Muscle layer of colon (tissue), 2 donors: ENCODE data around the gene ASB9.
"Not testable (repeated sequence)": the region's sequence is repeated elsewhere in the genome, so short reads cannot be mapped to it uniquely, and the experiment has no call there.

ENCODE experiments used
- H3K27ac ChIP-seq: one replicate; pipeline ENCODE4 v1.7.0; 2013; ENCODE audit warnings: low read depth, mild to moderate bottlenecking, low read length, moderate library complexity
- H3K27me3 ChIP-seq, 2 donors: one replicate each; pipeline ENCODE4 v1.7.0; 2013; ENCODE audit warnings: low read length in 2 of 2, mild to moderate bottlenecking in 2 of 2; ENCODE audit not compliant: insufficient read depth in 2 of 2, control insufficient read depth in 1 of 2
- H3K36me3 ChIP-seq: one replicate; pipeline ENCODE4 v1.7.0; 2013; ENCODE audit warnings: mild to moderate bottlenecking, low read length; ENCODE audit not compliant: insufficient read depth
- H3K4me1 ChIP-seq: one replicate; pipeline ENCODE4 v1.7.0; 2013; ENCODE audit warnings: mild to moderate bottlenecking, low read length; ENCODE audit not compliant: insufficient read depth
- H3K4me3 ChIP-seq, 2 donors: one replicate each; pipeline ENCODE4 v1.7.0; 2013; ENCODE audit warnings: low read length in 2 of 2, low read depth in 1 of 2, mild to moderate bottlenecking in 1 of 2, moderate library complexity in 1 of 2
- H3K9ac ChIP-seq: one replicate; pipeline ENCODE4 v1.7.0; 2013; ENCODE audit warnings: low read length
- H3K9me3 ChIP-seq: one replicate; pipeline ENCODE4 v1.7.0; 2013; ENCODE audit warnings: mild to moderate bottlenecking, low read length
- donor health status: abdominal sarcoma.
- donor health status: Adenocarcinoma of cecum.

Gene ASB9, protein sequence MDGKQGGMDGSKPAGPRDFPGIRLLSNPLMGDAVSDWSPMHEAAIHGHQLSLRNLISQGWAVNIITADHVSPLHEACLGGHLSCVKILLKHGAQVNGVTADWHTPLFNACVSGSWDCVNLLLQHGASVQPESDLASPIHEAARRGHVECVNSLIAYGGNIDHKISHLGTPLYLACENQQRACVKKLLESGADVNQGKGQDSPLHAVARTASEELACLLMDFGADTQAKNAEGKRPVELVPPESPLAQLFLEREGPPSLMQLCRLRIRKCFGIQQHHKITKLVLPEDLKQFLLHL

DNA sequence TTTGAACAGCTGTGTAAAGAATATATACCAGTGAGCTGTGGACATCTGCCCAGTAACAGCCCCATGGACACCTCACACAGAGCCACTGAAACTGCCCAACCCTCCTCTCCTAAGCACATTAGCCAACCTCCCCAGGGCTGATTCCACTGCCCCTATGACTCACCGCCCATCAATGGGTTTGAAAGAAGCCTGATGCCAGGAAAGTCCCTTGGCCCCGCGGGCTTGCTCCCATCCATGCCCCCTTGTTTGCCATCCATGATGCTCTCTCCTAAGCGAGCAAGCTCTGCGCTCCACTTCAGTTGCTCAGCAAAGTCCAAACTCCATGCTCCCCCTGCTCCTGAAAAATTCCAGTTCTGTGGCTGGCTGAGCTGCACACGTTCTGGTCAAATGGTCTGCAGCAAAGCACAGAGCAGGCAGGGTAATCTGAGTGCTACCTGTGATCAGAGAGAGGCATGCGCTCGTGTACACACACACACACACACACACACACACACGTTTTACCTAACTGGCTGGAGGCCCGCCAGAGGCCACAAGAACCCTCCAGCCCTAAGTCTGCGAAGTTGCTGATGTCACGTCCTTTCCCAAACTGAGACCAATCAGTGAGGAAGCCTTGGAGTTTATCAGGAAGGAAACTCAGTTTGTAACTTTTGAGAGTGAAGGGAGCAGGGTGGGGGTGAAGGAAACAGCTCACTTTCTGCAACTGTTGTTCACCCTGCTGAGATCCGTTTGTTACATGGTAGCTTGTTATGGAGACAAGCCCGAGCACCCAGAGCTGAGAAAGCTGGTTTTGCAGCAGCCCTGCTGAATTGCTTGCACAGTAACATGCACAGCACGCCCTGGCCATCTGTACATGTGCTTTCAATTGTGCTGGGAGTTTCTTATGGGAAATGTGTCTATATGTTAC is at the start of gene ASB9:
Gene ASB9 (minus strand): TSS at position 466 of the 904 bp plus-strand sequence. CDS start 209 bp downstream, at position 257.
- Histone ChIP-seq H3K9ac (no peak within 1 kb of the TSS), H3K4me3 (no peak within 1 kb of the TSS), H3K9me3 (no peaks in the 10 kb centered on the region), H3K27me3 (no peaks in the 10 kb centered on the region), H3K4me1 (no peaks in the 10 kb centered on the region), H3K27ac (no peak within 1 kb of the TSS), H3K36me3 (no peaks in the 10 kb centered on the region)

DNA sequence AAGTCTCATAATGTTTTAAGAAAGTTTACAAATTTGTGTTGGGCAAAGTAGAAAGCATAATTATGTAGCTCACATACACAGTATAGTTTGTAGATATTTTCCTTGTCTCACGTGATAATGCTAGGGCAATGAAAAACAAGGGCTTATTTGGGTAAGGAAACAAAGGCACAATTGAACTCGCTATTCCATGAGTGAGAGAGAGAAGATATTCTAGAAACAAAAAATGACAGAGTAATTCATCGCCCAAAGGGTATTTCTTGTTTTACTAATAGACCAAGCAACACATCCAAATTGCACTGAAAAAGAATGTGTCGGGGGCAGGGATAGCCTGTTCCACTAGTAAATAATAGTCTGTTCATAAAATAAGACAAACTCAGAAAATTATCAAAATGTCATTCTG is 49.2 kb upstream of the ASB9 start:
- Histone ChIP-seq H3K27ac (no peak overlapping the region), H3K36me3 (peaks cover 3% of the 10 kb centered on the region), H3K9me3 (no peaks in the 10 kb centered on the region)

DNA sequence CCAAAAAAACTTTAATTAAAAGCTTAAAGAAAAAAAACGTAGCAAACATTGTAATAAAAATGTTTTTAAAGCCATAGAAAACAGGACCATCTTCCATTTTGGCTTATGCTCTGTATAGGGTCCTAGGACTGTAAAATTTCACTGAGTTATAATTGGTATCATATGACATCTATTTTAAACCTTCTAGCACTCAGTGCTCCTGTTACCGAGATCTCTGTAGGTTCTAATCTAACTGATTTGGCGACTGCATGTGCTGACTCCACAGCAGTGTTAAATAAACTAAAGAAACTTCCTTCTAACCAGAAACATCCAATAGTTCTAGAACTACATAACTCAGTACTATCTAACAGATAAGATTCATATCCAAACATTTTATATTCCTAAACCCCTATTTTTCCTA is 45.6 kb upstream of the ASB9 start, which contains the start of gene ASB11:
Gene ASB11 (minus strand): TSS at position 132 of the 400 bp plus-strand sequence. CDS start 35 bp downstream, at position 97.
- Histone ChIP-seq H3K27ac (no peak within 1 kb of the TSS), H3K4me3 (no peak within 1 kb of the TSS), H3K4me1 (no peaks in the 10 kb centered on the region), H3K27me3 (no peaks in the 10 kb centered on the region), H3K9ac (no peak within 1 kb of the TSS), H3K36me3 (no peaks in the 10 kb centered on the region), H3K9me3 (no peaks in the 10 kb centered on the region)

More for the DNA sequence above, 49.2 kb upstream of the ASB9 start:
- Histone ChIP-seq H3K27me3 (no peaks in the 10 kb centered on the region), H3K4me3 (no peak overlapping the region), H3K4me1 (no peaks in the 10 kb centered on the region), H3K9ac (no peak overlapping the region)

DNA sequence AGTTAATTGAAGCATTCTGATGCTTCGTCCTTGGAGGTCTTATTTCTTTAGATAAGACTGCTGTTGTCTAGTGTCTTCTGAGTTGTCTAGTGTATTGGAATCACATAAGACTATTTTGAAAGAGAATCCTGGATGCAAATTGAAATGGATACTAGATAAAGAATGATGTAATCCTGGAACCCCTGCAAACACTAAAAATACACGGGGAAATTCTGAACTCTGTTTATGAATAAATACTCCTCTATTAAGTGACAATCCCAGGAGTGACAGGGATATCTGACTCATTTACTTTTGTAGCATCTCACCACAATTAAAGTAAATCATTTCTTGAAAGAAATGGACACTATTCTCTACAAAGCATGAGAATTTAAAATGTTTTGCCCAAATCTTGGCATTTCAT is 44.6 kb upstream of the ASB9 start:
- Histone ChIP-seq H3K27me3 (no peaks in the 10 kb centered on the region), H3K4me3 (no peak overlapping the region), H3K27ac (no peak overlapping the region), H3K36me3 (no peaks in the 10 kb centered on the region), H3K9ac (no peak overlapping the region), H3K9me3 (no peaks in the 10 kb centered on the region), H3K4me1 (no peaks in the 10 kb centered on the region)

DNA sequence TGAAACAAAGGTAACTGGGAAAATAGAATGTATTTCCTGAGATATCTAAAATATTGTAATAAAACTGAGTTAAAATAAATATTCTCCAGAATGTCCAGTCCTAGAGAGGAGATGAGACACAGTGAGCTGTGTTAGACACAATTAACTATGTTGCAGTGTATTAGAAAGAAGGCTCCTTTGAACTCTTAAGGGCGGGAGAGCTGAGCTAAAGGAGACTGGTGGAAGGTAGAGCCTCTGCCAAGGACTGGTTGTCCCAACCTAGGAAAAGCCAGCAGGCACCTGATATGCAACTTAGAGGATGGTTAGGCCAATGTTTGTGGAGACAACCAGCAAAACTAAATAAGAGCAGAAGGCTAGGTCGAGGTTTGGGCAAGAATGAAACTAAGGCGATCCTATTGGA is 41.2 kb upstream of the ASB9 start:
- no peaks in the 10 kb centered on the region for H3K9me3 ChIP-seq
- no peaks in the 10 kb centered on the region for H3K36me3 ChIP-seq
- H3K4me1 ChIP-seq = no peaks in the 10 kb centered on the region
- no peak overlapping the region for H3K4me3 ChIP-seq
- H3K27me3 ChIP-seq = peaks cover 0 to 6% of the 10 kb centered on the region in 2 donors
- H3K27ac ChIP-seq = no peak overlapping the region
- H3K9ac ChIP-seq = no peak overlapping the region

DNA sequence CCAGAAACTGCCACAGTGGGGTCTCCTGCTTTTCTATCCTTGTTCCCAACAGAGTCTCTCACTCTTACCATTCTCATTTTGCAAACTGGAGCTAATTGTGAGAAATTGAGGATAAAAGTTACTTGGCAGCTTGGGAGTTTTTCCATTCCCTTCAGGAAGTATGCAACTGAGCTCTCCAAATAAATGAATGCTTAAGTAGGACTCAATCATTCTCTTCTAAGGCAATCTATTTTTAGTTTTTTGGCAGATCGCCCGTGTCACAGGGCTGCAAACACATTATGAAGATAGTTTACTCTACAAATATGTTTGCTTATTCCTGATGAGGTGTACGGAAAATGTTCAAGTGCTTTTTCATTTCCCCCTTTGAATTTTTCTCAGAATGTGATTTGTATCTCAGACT is 40.2 kb upstream of the ASB9 start:
- no peaks in the 10 kb centered on the region for H3K4me1 ChIP-seq
- no peaks in the 10 kb centered on the region for H3K36me3 ChIP-seq
- H3K27me3 ChIP-seq = peaks cover 0 to 6% of the 10 kb centered on the region in 2 donors
- no peak overlapping the region for H3K27ac ChIP-seq
- no peaks in the 10 kb centered on the region for H3K9me3 ChIP-seq
- H3K9ac ChIP-seq = no peak overlapping the region
- no peak overlapping the region for H3K4me3 ChIP-seq

DNA sequence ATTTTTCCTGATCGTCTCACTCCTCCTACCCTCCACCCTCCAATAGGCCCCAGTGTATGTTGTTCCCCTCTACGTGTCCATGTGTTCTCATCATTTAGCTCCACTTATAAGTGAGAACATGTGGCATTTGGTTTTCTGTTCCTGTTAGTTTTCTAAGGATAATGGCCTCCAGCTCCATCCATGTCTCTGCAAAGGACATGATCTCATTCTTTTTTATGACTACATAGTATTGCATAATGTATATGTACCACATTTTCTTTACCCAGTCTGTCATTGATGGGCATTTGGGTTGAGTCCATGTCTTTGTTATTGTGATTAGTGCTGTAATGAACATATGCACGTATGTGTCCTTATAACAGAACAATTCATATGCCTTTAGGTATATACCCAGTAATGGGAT is 36.0 kb upstream of the ASB9 start:
- not testable (repeated sequence) for H3K9me3 ChIP-seq, H3K27ac ChIP-seq, H3K27me3 ChIP-seq, H3K4me3 ChIP-seq, H3K4me1 ChIP-seq, H3K36me3 ChIP-seq, H3K9ac ChIP-seq

DNA sequence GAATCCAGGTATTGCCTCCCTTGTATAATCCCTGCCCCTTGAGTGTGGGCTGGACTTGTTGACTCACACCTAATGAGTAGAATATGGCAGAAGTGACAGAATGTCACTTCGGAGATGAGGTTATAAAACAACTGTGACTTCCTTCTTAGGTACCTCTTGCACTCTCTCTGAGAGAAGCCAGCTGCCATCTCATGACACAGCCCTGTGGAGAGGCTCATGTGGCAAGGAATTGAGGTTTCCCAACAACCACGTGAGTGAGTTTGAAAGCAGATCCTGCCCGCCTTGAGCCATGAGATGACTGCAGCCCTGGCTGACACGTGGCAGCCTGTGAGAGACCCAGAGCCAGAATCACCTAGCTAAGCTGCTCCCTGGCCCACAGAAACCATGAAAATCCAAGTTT is 32.0 kb upstream of the ASB9 start:
- Histone ChIP-seq H3K4me3 (no peak overlapping the region), H3K9me3 (no peaks in the 10 kb centered on the region), H3K4me1 (no peaks in the 10 kb centered on the region), H3K27ac (no peak overlapping the region), H3K27me3 (no peaks in the 10 kb centered on the region), H3K9ac (no peak overlapping the region), H3K36me3 (no peaks in the 10 kb centered on the region)

DNA sequence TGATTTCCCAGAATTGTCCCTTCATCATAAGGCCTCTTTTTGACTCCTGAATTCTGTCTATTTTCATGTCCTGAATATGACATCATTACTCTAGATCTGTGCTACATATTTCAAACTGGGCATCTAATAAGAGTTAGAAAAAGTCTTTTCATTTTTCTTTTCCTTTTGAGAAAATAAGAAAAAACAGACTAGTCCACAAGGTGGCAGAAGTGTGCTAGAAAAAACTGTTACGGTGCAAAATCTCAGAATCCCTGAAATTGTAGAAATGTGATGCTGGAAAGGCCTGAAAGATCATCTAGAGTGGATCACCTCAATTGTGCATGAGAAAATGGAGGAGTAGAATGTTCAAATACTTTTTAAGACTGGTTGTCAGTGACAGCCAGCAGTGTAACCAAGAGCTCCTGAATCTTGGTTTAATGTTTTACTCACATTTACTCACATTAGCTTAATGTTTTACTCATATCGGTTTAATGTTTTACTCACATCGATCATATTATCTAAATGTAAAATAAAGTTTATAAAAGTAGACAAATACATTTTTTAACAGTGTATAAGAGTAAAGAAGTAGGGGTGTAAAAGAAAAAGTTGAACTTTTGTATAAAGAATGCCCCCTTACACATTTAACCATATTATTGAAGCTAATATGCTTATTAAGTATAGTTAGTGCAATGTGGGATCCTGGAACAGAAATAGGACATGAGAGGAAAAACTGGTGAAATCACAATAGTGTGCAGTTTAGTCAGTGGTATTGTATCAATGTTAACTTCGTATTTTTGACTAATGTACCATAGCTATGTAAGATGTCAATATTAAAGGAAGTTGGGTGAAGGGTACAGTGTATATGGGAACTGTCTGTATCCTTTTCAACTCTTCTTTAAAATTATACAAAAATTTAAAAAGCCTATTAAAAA is 30.3 kb upstream of the ASB9 start:
- Histone ChIP-seq H3K9me3 (no peaks in the 10 kb centered on the region), H3K36me3 (no peaks in the 10 kb centered on the region), H3K27me3 (no peaks in the 10 kb centered on the region), H3K4me3 (no peak overlapping the region), H3K9ac (no peak overlapping the region), H3K4me1 (no peaks in the 10 kb centered on the region), H3K27ac (no peak overlapping the region)

DNA sequence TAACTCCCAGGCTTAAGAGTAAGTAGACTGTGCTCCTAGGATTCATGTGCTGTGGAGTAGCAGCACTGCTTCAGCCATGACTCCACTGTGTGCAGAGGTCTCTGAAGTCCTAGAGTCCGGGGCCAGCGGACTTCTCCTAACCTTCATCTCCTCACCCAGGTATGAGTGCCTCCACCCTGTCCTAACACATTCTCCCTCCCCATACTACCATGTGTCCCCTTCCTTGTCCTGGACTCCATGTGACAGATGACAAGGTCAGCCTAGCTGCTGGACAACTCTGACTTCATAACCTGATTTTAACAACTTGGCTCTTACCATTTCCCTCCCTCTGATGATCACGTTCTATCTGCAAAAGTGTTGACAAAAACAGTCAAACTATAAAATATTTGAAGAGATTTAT is 28.9 kb upstream of the ASB9 start:
- Histone ChIP-seq H3K9ac (no peak overlapping the region), H3K27ac (no peak overlapping the region), H3K36me3 (no peaks in the 10 kb centered on the region), H3K9me3 (no peaks in the 10 kb centered on the region), H3K4me3 (no peak overlapping the region), H3K4me1 (no peaks in the 10 kb centered on the region), H3K27me3 (no peaks in the 10 kb centered on the region)

DNA sequence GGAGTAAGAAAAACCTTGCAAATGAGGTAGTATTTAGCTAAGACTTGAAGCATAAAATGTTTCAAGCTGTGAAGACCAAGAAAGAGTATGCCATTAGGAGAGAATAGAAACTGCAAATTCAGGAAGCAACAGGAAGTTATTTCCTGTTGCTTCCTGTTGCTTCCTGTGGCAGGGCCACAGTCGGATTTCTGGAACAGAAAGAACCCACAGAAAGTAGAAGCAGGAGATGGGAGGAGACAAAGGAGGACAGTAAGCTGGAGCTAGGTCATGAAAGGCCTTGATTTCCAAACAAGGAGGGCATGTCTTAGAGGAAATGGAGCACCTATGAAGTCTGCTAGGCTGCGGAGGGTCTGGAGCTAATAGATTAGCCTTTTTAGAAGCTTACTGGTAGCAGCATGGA is 28.3 kb upstream of the ASB9 start:
- no peak overlapping the region for H3K27ac ChIP-seq
- no peaks in the 10 kb centered on the region for H3K36me3 ChIP-seq
- no peak overlapping the region for H3K9ac ChIP-seq
- no peak overlapping the region for H3K4me3 ChIP-seq
- H3K27me3 ChIP-seq = no peaks in the 10 kb centered on the region
- H3K4me1 ChIP-seq = no peaks in the 10 kb centered on the region
- H3K9me3 ChIP-seq = no peaks in the 10 kb centered on the region
